Measurements from ENCODE around the gene SCN8A. TPM values are rescaled to one million over a fixed set of nuclear protein-coding genes. Genes with fewer than 3 reads are reported as not detected.

SCN8A gene
- total RNA-seq, 1 donor from 2014 or later, result 0.53 TPM

- H3K9me3 ChIP-seq, result no peaks in the 10 kb centered on the region
- H3K4me1 ChIP-seq, result peaks cover 18% of the 10 kb centered on the region
- peak overlapping the region; percentile 74 for H3K27ac ChIP-seq
- intact Hi-C loops (cut with DNase I), result no loop called here
- peaks cover 8% of the 10 kb centered on the region for H3K27me3 ChIP-seq (ENCODE audit: low read depth)
- no peak for ATAC-seq
- no peak for TF ChIP-seq CTCF (IDR thresholded peaks at IDR 0.05)
- no peaks in the 10 kb centered on the region for H3K36me3 ChIP-seq
- H3K4me3 ChIP-seq, result peak overlapping the region; percentile 61
- DNase-seq, result peak; percentile 36
Observed at GRCh38 chr12:51819736-51820525, 228.9 kb downstream of the SCN8A start.

- H3K27me3 ChIP-seq (ENCODE audit: low read depth), result peaks cover 8% of the 10 kb centered on the region
- intact Hi-C loops (cut with DNase I), result no loop called here
- H3K4me1 ChIP-seq, result peaks cover 11% of the 10 kb centered on the region
- peak; percentile 38 for TF ChIP-seq CTCF (IDR thresholded peaks at IDR 0.05)
- H3K9me3 ChIP-seq, result no peaks in the 10 kb centered on the region
- ATAC-seq (peak; percentile 73 to 77), DNase-seq (peak; percentile 78)
- H3K4me3 ChIP-seq, result peak overlapping the region; percentile 61
- no peaks in the 10 kb centered on the region for H3K36me3 ChIP-seq
- H3K27ac ChIP-seq, result peak overlapping the region; percentile 74
Observed at GRCh38 chr12:51820526-51821439, 229.8 kb downstream of the SCN8A start.

GRCh38 chr12:51821440-51822260, 230.6 kb downstream of the SCN8A start:
- DNase-seq (no peak), ATAC-seq (peak; percentile 3 to 23)
- peaks cover 8% of the 10 kb centered on the region for H3K27me3 ChIP-seq (ENCODE audit: low read depth)
- H3K27ac ChIP-seq, result peak overlapping the region; percentile 74
- TF ChIP-seq CTCF (IDR thresholded peaks at IDR 0.05), result no peak
- H3K36me3 ChIP-seq, result no peaks in the 10 kb centered on the region
- intact Hi-C loops (cut with DNase I), result no loop called here
- peak overlapping the region; percentile 61 for H3K4me3 ChIP-seq
- peaks cover 11% of the 10 kb centered on the region for H3K4me1 ChIP-seq
- H3K9me3 ChIP-seq, result no peaks in the 10 kb centered on the region

- Histone ChIP-seq H3K4me3 (peak overlapping the region; percentile 61), H3K27me3 (ENCODE audit: low read depth) (peaks cover 8% of the 10 kb centered on the region), H3K36me3 (no peaks in the 10 kb centered on the region), H3K27ac (no peak overlapping the region), H3K4me1 (peaks cover 15% of the 10 kb centered on the region), H3K9me3 (no peaks in the 10 kb centered on the region)
- TF ChIP-seq CTCF (IDR thresholded peaks at IDR 0.05), result no peak
- intact Hi-C loops (cut with DNase I), result no loop called here
- no peak for DNase-seq
- no peak for ATAC-seq
Observed at GRCh38 chr12:51822261-51822616, 231.2 kb downstream of the SCN8A start.

- Histone ChIP-seq H3K9me3 (no peaks in the 10 kb centered on the region), H3K27me3 (ENCODE audit: low read depth) (peaks cover 8% of the 10 kb centered on the region), H3K4me1 (peaks cover 22% of the 10 kb centered on the region), H3K4me3 (no peak overlapping the region), H3K36me3 (no peaks in the 10 kb centered on the region), H3K27ac (no peak overlapping the region)
- no peak for DNase-seq
- no peak for ATAC-seq
- TF ChIP-seq CTCF (IDR thresholded peaks at IDR 0.05), result no peak
- intact Hi-C loops (cut with DNase I), result no loop called here
Observed at GRCh38 chr12:51822956-51823355, 231.9 kb downstream of the SCN8A start.

All from lower lobe of right lung (tissue), 2 donors.